Astrocyte (in vitro differentiated cells and primary cell): ENCODE data around the gene OR4F15. TPM values are rescaled to one million over a fixed set of nuclear protein-coding genes. Genes with fewer than 3 reads are reported as not detected.
"Not testable (repeated sequence)": the region's sequence is repeated elsewhere in the genome, so short reads cannot be mapped to it uniquely, and the experiment has no call there.

ENCODE experiments used
- DNase-seq: peaks from one replicate; pipeline ENCODE4 v3.0.0-alpha.2; 2010; ENCODE audit warnings: low read depth
- FAIRE-seq: peaks from 2 replicates; lab custom pipeline; 2011; peaks lifted over from hg19 to GRCh38; lab: Jason Lieb, UNC
- H2AFZ ChIP-seq: 2 replicates; pipeline ENCODE4 v1.6.0; 2012; ENCODE audit warnings: low read depth, low read length, inconsistent platforms
- H3K27ac ChIP-seq: 2 replicates; pipeline ENCODE4 v1.5.1; 2011; ENCODE audit warnings: low read depth, low read length, inconsistent platforms
- H3K27me3 ChIP-seq: 2 replicates; pipeline ENCODE4 v1.6.0; 2011; ENCODE audit warnings: low read length, inconsistent platforms; ENCODE audit not compliant: insufficient read depth
- H3K36me3 ChIP-seq: 2 replicates; pipeline ENCODE4 v1.5.1; 2011; ENCODE audit warnings: low read length, inconsistent platforms; ENCODE audit not compliant: insufficient read depth
- H3K4me1 ChIP-seq: 2 replicates; pipeline ENCODE4 v1.5.1; 2011; ENCODE audit warnings: low read length, inconsistent platforms; ENCODE audit not compliant: insufficient read depth
- H3K4me2 ChIP-seq: 2 replicates; pipeline ENCODE4 v1.6.0; 2012; ENCODE audit warnings: low read length, inconsistent platforms
- H3K4me3 ChIP-seq: 2 replicates; pipeline ENCODE4 v1.5.1; 2011; ENCODE audit warnings: low read depth, mild to moderate bottlenecking, low read length, inconsistent platforms; ENCODE audit not compliant: insufficient read depth
- H3K79me2 ChIP-seq: 2 replicates; pipeline ENCODE4 v1.6.0; 2012; ENCODE audit warnings: mild to moderate bottlenecking, low read length, inconsistent platforms; ENCODE audit not compliant: insufficient read depth
- H3K9ac ChIP-seq: 2 replicates; pipeline ENCODE4 v1.6.0; 2012; ENCODE audit warnings: mild to moderate bottlenecking, low read length, inconsistent platforms
- H3K9me3 ChIP-seq: 2 replicates; pipeline ENCODE4 v1.5.1; 2012; ENCODE audit warnings: low read depth, mild to moderate bottlenecking, low read length, inconsistent platforms; ENCODE audit not compliant: insufficient read depth
- H4K20me1 ChIP-seq: 2 replicates; pipeline ENCODE4 v1.6.0; 2012; ENCODE audit warnings: low read length, inconsistent platforms; ENCODE audit not compliant: insufficient read depth
- H3K27ac Mint-ChIP-seq: one replicate; pipeline ENCODE4 v1.8.0; 2021; ENCODE audit warnings: mild to moderate bottlenecking, mixed read lengths; ENCODE audit not compliant: unreplicated experiment
- H3K27me3 Mint-ChIP-seq: one replicate; pipeline ENCODE4 v1.8.0; 2021; ENCODE audit warnings: low read depth, mixed read lengths; ENCODE audit not compliant: unreplicated experiment
- H3K36me3 Mint-ChIP-seq: one replicate; pipeline ENCODE4 v1.8.0; 2021; ENCODE audit warnings: low read depth, mixed read lengths; ENCODE audit not compliant: unreplicated experiment
- H3K4me1 Mint-ChIP-seq: one replicate; pipeline ENCODE4 v1.8.0; 2021; ENCODE audit warnings: low read depth, mixed read lengths; ENCODE audit not compliant: unreplicated experiment
- H3K4me3 Mint-ChIP-seq: one replicate; pipeline ENCODE4 v1.8.0; 2021; ENCODE audit warnings: mild to moderate bottlenecking, moderate library complexity, mixed read lengths; ENCODE audit not compliant: unreplicated experiment
- H3K9me3 Mint-ChIP-seq: one replicate; pipeline ENCODE4 v1.8.0; 2021; ENCODE audit warnings: mild to moderate bottlenecking, mixed read lengths; ENCODE audit not compliant: unreplicated experiment
- EZH2 ChIP-seq: IDR thresholded peaks from 2 replicates; pipeline ENCODE4 v1.6.1; 2012; ENCODE audit warnings: mild to moderate bottlenecking, low read length, inconsistent platforms; ENCODE audit not compliant: insufficient read depth
- total RNA-seq: library from RNA; stranded (reverse); gene quantifications from 2 replicates; pipeline ENCODE4 v1.2.1, GENCODE V29; 2021
- TF ChIP-seq, protein P1 (sequence below): IDR thresholded peaks from 2 replicates; pipeline ENCODE4 v1.5.1; 2011; ENCODE audit warnings: low read depth, mild to moderate bottlenecking, inconsistent platforms, low read length, moderate library complexity; ENCODE audit not compliant: insufficient read depth

The OR4F15 gene
- total RNA-seq, 1 donor from 2014 or later: not detected

DNA sequence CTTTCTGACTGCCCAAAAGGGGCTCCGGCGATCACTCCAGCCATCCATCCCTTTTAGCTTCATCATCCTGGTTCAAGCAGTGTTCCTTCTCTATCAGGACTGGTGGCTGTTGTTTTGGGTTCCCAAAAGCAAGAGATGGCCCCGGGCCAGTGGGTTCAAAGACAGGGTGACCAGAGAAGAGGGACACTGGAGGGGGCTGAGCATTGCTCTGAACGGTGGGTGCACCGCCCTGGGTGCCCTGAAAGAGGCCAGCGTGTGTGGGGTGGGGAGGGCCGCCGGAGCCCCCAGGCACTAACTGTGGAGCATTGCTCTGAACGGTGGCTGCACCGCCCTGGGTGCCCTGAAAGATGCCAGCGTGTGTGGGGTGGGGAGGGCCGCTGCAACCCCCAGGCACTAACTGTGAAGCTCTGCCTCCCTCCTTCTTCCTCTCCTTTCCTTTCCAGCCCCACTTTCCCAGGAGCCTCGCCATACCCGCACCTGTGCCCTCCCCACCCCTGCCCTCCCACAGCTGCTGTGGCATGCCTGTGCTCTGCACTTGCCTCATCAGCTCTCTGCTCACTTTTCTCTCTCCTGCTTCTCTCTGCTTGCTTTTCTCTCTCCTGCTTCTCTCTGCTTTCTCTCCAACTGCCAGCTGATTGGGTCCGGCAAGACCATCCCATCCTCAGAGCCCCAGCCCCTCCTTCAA lies 46.1 kb upstream of the OR4F15 start:
- FAIRE-seq (no peak), DNase-seq (no peak)
- H3K79me2 ChIP-seq: no peaks in the 10 kb centered on the region
- H3K27ac Mint-ChIP-seq: no peak overlapping the region
- no peak overlapping the region for H3K4me3 ChIP-seq
- no peaks in the 10 kb centered on the region for H4K20me1 ChIP-seq
- H3K36me3 Mint-ChIP-seq: no peaks in the 10 kb centered on the region
- H3K4me1 ChIP-seq: no peaks in the 10 kb centered on the region
- no peak for TF ChIP-seq EZH2
- TF ChIP-seq, protein P1, sequence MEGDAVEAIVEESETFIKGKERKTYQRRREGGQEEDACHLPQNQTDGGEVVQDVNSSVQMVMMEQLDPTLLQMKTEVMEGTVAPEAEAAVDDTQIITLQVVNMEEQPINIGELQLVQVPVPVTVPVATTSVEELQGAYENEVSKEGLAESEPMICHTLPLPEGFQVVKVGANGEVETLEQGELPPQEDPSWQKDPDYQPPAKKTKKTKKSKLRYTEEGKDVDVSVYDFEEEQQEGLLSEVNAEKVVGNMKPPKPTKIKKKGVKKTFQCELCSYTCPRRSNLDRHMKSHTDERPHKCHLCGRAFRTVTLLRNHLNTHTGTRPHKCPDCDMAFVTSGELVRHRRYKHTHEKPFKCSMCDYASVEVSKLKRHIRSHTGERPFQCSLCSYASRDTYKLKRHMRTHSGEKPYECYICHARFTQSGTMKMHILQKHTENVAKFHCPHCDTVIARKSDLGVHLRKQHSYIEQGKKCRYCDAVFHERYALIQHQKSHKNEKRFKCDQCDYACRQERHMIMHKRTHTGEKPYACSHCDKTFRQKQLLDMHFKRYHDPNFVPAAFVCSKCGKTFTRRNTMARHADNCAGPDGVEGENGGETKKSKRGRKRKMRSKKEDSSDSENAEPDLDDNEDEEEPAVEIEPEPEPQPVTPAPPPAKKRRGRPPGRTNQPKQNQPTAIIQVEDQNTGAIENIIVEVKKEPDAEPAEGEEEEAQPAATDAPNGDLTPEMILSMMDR: no peak
- no peaks in the 10 kb centered on the region for H3K27me3 ChIP-seq
- no peak overlapping the region for H3K4me3 Mint-ChIP-seq
- H3K9me3 ChIP-seq: peaks cover 4% of the 10 kb centered on the region
- H3K27me3 Mint-ChIP-seq: peaks cover 1% of the 10 kb centered on the region
- no peaks in the 10 kb centered on the region for H3K36me3 ChIP-seq
- H3K9ac ChIP-seq: no peak overlapping the region
- no peak overlapping the region for H3K27ac ChIP-seq
- H3K9me3 Mint-ChIP-seq: peaks cover 3% of the 10 kb centered on the region
- H3K4me2 ChIP-seq: no peak overlapping the region
- peaks cover 2% of the 10 kb centered on the region for H3K4me1 Mint-ChIP-seq
- no peak overlapping the region for H2AFZ ChIP-seq

GRCh38 chr15:101767083-101767640 lies 44.8 kb upstream of the OR4F15 start:
- H3K27me3 Mint-ChIP-seq, H3K36me3 ChIP-seq, H3K27me3 ChIP-seq, H3K4me3 ChIP-seq, H3K4me2 ChIP-seq, H3K27ac Mint-ChIP-seq, FAIRE-seq, H4K20me1 ChIP-seq, H3K4me1 Mint-ChIP-seq, DNase-seq, H3K9ac ChIP-seq, H3K27ac ChIP-seq, H3K36me3 Mint-ChIP-seq, H3K9me3 ChIP-seq, H3K4me1 ChIP-seq, H3K9me3 Mint-ChIP-seq, H2AFZ ChIP-seq, H3K79me2 ChIP-seq, H3K4me3 Mint-ChIP-seq: not testable (repeated sequence)

DNA sequence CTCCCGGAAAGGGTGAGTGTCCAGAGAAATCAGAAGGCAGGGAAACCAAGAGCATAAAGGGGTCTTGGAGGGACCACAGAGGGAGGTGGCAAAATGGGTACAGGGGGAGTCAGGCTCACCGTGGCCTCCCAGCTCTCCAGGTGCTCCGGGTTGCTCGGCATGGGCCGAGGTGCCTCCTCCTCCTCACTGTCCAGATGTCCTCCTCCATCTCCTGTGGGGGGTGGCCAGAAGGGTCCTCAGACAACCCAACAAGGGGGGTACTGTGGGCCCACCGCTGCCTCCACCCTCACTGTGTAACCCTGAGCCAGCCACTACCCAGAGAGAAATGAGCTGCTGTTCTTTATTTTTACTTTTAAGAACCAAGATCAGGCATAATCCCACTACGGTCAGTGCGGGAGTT lies 39.1 kb upstream of the OR4F15 start:
- Histone ChIP-seq H3K9ac (no peak overlapping the region), H3K4me2 (no peak overlapping the region), H3K27ac (no peak overlapping the region), H2AFZ (no peak overlapping the region), H3K4me3 (no peak overlapping the region), H3K4me1 (no peaks in the 10 kb centered on the region), H3K27me3 (no peaks in the 10 kb centered on the region), H3K79me2 (no peaks in the 10 kb centered on the region), H3K36me3 (no peaks in the 10 kb centered on the region), H3K9me3 (no peaks in the 10 kb centered on the region), H4K20me1 (no peaks in the 10 kb centered on the region)
- H3K27me3 Mint-ChIP-seq: peaks cover 42% of the 10 kb centered on the region
- H3K27ac Mint-ChIP-seq: no peak overlapping the region
- FAIRE-seq (no peak), DNase-seq (no peak)
- no peak for TF ChIP-seq EZH2
- TF ChIP-seq, protein P1: no peak
- no peaks in the 10 kb centered on the region for H3K4me1 Mint-ChIP-seq
- H3K4me3 Mint-ChIP-seq: no peak overlapping the region
- no peaks in the 10 kb centered on the region for H3K36me3 Mint-ChIP-seq
- no peaks in the 10 kb centered on the region for H3K9me3 Mint-ChIP-seq
